ENCODE data around the gene CA10. TPM values are rescaled to one million over a fixed set of nuclear protein-coding genes. Genes with fewer than 3 reads are reported as not detected.

The CA10 gene
- total RNA-seq, 2 experiments from 2014 or later: not detected

DNA sequence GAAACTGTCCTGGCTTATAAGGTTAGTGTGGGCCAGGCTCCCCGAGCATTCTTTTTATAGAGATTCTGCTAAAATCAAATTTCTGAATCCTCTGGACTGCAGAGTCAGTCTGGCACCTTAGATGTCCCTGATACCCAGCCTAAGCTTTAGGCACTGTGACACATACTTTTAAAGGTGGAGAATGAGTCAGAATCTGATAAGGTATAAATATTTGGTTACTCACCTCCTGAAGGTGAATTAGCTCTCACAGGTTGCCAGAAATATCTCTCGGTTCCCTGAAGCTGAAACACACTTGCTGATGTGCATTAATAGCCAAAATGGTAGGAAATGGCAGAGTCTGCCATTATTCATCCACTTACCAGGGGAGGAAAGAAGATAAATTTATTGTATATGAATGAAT, 451.3 kb downstream of the CA10 start:
- Mint-ChIP-seq H3K36me3 (ENCODE audit: low read depth) (no peaks in the 10 kb centered on the region), H3K4me1 (ENCODE audit: low read depth) (no peaks in the 10 kb centered on the region), H3K4me3 (no peak overlapping the region), H3K27ac (no peak overlapping the region), H3K27me3 (ENCODE audit: low read depth) (peaks cover 6% of the 10 kb centered on the region), H3K9me3 (no peaks in the 10 kb centered on the region)
- intact Hi-C loops (cut with micrococcal nuclease): no loop called here
- CTCF ChIA-PET: no interaction called here
- DNase-seq: no peak

GRCh38 chr17:51706093-51706492, 452.4 kb downstream of the CA10 start:
- intact Hi-C loops (cut with micrococcal nuclease): no loop called here
- Mint-ChIP-seq H3K36me3 (ENCODE audit: low read depth) (no peaks in the 10 kb centered on the region), H3K4me1 (ENCODE audit: low read depth) (no peaks in the 10 kb centered on the region), H3K4me3 (no peak overlapping the region), H3K27me3 (ENCODE audit: low read depth) (peaks cover 6% of the 10 kb centered on the region), H3K27ac (no peak overlapping the region), H3K9me3 (no peaks in the 10 kb centered on the region)
- DNase-seq: no peak
- CTCF ChIA-PET: no interaction called here

- peaks cover 5% of the 10 kb centered on the region for H3K27me3 Mint-ChIP-seq (ENCODE audit: low read depth)
- CTCF ChIA-PET: no interaction called here
- no peaks in the 10 kb centered on the region for H3K4me1 Mint-ChIP-seq (ENCODE audit: low read depth)
- H3K36me3 Mint-ChIP-seq (ENCODE audit: low read depth): no peaks in the 10 kb centered on the region
- H3K4me3 Mint-ChIP-seq: no peak overlapping the region
- no peak overlapping the region for H3K27ac Mint-ChIP-seq
- DNase-seq: no peak
- H3K9me3 Mint-ChIP-seq: no peaks in the 10 kb centered on the region
- intact Hi-C loops (cut with micrococcal nuclease): no loop called here
Measured at GRCh38 chr17:51703361-51704341, 454.9 kb downstream of the CA10 start.

GRCh38 chr17:51702963-51703360, 455.6 kb downstream of the CA10 start:
- intact Hi-C loops (cut with micrococcal nuclease): no loop called here
- peaks cover 10% of the 10 kb centered on the region for H3K27me3 Mint-ChIP-seq (ENCODE audit: low read depth)
- no peak overlapping the region for H3K27ac Mint-ChIP-seq
- H3K9me3 Mint-ChIP-seq: no peaks in the 10 kb centered on the region
- no peak for DNase-seq
- H3K36me3 Mint-ChIP-seq (ENCODE audit: low read depth): no peaks in the 10 kb centered on the region
- no peaks in the 10 kb centered on the region for H3K4me1 Mint-ChIP-seq (ENCODE audit: low read depth)
- no peak overlapping the region for H3K4me3 Mint-ChIP-seq
- CTCF ChIA-PET: no interaction called here

- DNase-seq: no peak
- Mint-ChIP-seq H3K36me3 (ENCODE audit: low read depth) (no peaks in the 10 kb centered on the region), H3K27me3 (ENCODE audit: low read depth) (peaks cover 19% of the 10 kb centered on the region), H3K4me1 (ENCODE audit: low read depth) (no peaks in the 10 kb centered on the region), H3K9me3 (no peaks in the 10 kb centered on the region), H3K27ac (no peak overlapping the region), H3K4me3 (no peak overlapping the region)
- CTCF ChIA-PET: no interaction called here
- intact Hi-C loops (cut with micrococcal nuclease): no loop called here
Measured at GRCh38 chr17:51701501-51701900, 457.0 kb downstream of the CA10 start.

GRCh38 chr17:51700011-51700760, 458.3 kb downstream of the CA10 start:
- H3K36me3 Mint-ChIP-seq (ENCODE audit: low read depth): no peaks in the 10 kb centered on the region
- H3K4me1 Mint-ChIP-seq (ENCODE audit: low read depth): no peaks in the 10 kb centered on the region
- peaks cover 25% of the 10 kb centered on the region for H3K27me3 Mint-ChIP-seq (ENCODE audit: low read depth)
- no peak overlapping the region for H3K27ac Mint-ChIP-seq
- intact Hi-C loops (cut with micrococcal nuclease): no loop called here
- CTCF ChIA-PET: no interaction called here
- DNase-seq: no peak
- H3K9me3 Mint-ChIP-seq: no peaks in the 10 kb centered on the region
- no peak overlapping the region for H3K4me3 Mint-ChIP-seq

DNA sequence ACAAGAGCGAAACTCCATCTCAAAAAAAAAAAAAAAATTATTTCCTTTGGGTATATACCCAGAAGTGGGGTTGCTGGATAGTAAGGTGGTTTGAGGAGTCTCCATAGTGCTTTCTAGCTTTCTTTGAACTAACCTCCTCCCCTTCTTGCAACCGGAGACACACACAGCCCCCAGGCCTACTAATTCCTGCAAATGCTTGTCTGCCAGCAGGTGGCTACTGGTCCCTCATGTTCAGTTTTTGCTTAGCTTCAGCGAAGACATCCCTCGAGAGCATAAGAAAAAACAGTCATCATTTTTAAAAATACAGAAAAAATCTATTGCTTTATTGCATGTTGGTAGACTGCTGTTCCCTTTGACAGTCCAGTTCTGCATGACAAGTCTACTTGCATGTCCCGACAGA, 459.2 kb downstream of the CA10 start:
- H3K9me3 Mint-ChIP-seq: peaks cover 4% of the 10 kb centered on the region
- intact Hi-C loops (cut with micrococcal nuclease): no loop called here
- no peaks in the 10 kb centered on the region for H3K36me3 Mint-ChIP-seq (ENCODE audit: low read depth)
- DNase-seq: no peak
- CTCF ChIA-PET: no interaction called here
- no peak overlapping the region for H3K4me3 Mint-ChIP-seq
- H3K27me3 Mint-ChIP-seq (ENCODE audit: low read depth): peaks cover 25% of the 10 kb centered on the region
- H3K27ac Mint-ChIP-seq: no peak overlapping the region
- no peaks in the 10 kb centered on the region for H3K4me1 Mint-ChIP-seq (ENCODE audit: low read depth)

DNA sequence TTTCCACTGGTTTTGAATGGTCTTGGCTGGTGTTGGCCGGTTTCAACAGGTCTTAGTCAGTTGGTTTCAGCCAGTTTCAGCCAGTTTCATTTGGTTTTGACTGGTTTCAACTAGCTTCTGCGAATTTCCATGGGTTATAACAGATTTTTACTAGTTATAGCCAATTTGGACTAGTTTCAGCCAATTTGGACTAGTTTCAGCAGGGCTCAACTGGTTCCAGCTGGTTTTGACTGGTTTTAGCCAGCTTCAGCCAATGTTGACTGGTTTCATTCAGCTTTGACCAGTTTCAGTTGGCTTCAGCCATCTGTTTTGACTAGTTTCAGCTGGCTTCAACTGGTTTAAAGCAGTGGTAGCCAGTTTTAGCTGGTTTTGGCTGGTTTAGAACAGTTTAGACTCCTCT, 465.6 kb downstream of the CA10 start:
- Mint-ChIP-seq H3K9me3 (peaks cover 9% of the 10 kb centered on the region), H3K36me3 (ENCODE audit: low read depth) (no peaks in the 10 kb centered on the region), H3K4me1 (ENCODE audit: low read depth) (no peaks in the 10 kb centered on the region), H3K4me3 (no peak overlapping the region), H3K27me3 (ENCODE audit: low read depth) (peaks cover 15% of the 10 kb centered on the region), H3K27ac (no peak overlapping the region)
- DNase-seq: no peak
- CTCF ChIA-PET: no interaction called here
- intact Hi-C loops (cut with micrococcal nuclease): no loop called here

GRCh38 chr17:51687887-51688286, 470.6 kb downstream of the CA10 start:
- Mint-ChIP-seq H3K27ac (no peak overlapping the region), H3K4me1 (ENCODE audit: low read depth) (no peaks in the 10 kb centered on the region), H3K9me3 (peaks cover 3% of the 10 kb centered on the region), H3K4me3 (no peak overlapping the region), H3K36me3 (ENCODE audit: low read depth) (no peaks in the 10 kb centered on the region), H3K27me3 (ENCODE audit: low read depth) (peaks cover 6% of the 10 kb centered on the region)
- CTCF ChIA-PET: no interaction called here
- DNase-seq: no peak
- intact Hi-C loops (cut with micrococcal nuclease): no loop called here

DNA sequence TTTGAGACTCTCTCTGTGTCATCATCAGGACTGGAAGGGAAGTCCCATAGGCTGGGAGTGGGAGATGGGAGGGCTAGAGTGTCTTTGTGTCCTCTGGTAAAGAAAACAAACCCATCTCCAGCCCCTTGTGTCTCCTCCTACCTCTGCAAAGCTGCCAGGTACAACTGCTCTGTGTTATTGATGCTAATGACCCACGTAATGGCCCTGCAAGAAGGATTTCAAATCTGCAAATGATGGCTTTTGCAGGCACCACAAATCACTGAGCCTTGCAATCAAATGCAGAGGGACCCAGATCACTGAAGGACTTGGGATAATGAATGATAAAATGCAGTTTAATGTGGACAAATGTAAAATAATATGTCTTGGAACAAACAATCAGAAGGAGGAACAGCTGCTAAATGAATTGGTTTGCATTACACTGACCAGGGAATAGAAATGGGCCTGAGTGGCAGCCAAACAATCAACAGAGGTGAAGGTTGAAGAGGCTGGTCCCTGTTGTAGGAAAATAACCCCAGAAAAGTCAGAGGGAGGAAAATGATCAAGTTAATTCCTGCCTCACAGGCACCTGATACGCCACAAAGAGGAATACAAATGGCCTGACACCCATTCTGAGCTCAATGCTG, 473.1 kb downstream of the CA10 start:
- no peak overlapping the region for H3K4me3 Mint-ChIP-seq
- intact Hi-C loops (cut with micrococcal nuclease): no loop called here
- peaks cover 7% of the 10 kb centered on the region for H3K27me3 Mint-ChIP-seq (ENCODE audit: low read depth)
- no peaks in the 10 kb centered on the region for H3K36me3 Mint-ChIP-seq (ENCODE audit: low read depth)
- no peaks in the 10 kb centered on the region for H3K4me1 Mint-ChIP-seq (ENCODE audit: low read depth)
- no peak for DNase-seq
- H3K9me3 Mint-ChIP-seq: peaks cover 2% of the 10 kb centered on the region
- no peak overlapping the region for H3K27ac Mint-ChIP-seq
- CTCF ChIA-PET: no interaction called here

GRCh38 chr17:51684214-51684613, 474.3 kb downstream of the CA10 start:
- H3K27me3 Mint-ChIP-seq (ENCODE audit: low read depth): peaks cover 10% of the 10 kb centered on the region
- no peak overlapping the region for H3K4me3 Mint-ChIP-seq

GRCh38 chr17:51683291-51683690, 475.2 kb downstream of the CA10 start:
- no peak overlapping the region for H3K4me3 Mint-ChIP-seq
- no peak overlapping the region for H3K27ac Mint-ChIP-seq
- H3K4me1 Mint-ChIP-seq (ENCODE audit: low read depth): no peaks in the 10 kb centered on the region
- CTCF ChIA-PET: no interaction called here
- H3K36me3 Mint-ChIP-seq (ENCODE audit: low read depth): no peaks in the 10 kb centered on the region
- no peaks in the 10 kb centered on the region for H3K9me3 Mint-ChIP-seq
- peaks cover 10% of the 10 kb centered on the region for H3K27me3 Mint-ChIP-seq (ENCODE audit: low read depth)
- intact Hi-C loops (cut with micrococcal nuclease): no loop called here
- no peak for DNase-seq

More at GRCh38 chr17:51684214-51684613, 474.3 kb downstream of the CA10 start:
- CTCF ChIA-PET: no interaction called here
- no peaks in the 10 kb centered on the region for H3K36me3 Mint-ChIP-seq (ENCODE audit: low read depth)
- DNase-seq: no peak
- no peak overlapping the region for H3K27ac Mint-ChIP-seq
- intact Hi-C loops (cut with micrococcal nuclease): no loop called here
- H3K4me1 Mint-ChIP-seq (ENCODE audit: low read depth): no peaks in the 10 kb centered on the region
- H3K9me3 Mint-ChIP-seq: no peaks in the 10 kb centered on the region

Data from activated naive CD4-positive, alpha-beta T cell treated with anti-CD3 and anti-CD28 coated beads for 36 hours (primary cell).